ENCODE measurements around the gene AGAP1. TPM values are rescaled to one million over a fixed set of nuclear protein-coding genes. Genes with fewer than 3 reads are reported as not detected.
A peak's percentile ranks its signal among the peaks of the same experiment; 100 is the strongest.

The AGAP1 gene
- total RNA-seq, 1 experiment from 2014 or later: 44.8 TPM

DNA sequence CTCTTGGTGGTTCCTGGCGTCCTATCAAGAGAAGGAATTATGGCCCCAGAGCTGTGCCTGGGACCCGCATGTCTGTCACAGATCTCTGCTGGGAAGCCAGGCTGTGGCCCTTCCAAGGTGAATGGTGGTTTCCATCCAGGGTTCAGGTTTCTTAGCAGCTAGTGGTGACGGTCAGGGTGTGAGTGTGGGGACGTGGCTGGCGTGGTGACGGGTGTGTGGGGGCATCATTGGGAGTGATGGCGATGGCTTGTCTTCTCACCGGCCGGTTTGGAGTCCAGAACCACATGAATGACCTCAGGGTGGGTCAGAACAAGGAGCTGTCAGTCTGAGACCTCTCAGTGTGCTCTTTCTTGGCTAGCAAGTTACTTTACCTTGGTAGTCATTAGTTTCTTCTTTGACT is 52.6 kb downstream of the AGAP1 start:
- DNase-seq (ENCODE audit: low spot score): no peak

DNA sequence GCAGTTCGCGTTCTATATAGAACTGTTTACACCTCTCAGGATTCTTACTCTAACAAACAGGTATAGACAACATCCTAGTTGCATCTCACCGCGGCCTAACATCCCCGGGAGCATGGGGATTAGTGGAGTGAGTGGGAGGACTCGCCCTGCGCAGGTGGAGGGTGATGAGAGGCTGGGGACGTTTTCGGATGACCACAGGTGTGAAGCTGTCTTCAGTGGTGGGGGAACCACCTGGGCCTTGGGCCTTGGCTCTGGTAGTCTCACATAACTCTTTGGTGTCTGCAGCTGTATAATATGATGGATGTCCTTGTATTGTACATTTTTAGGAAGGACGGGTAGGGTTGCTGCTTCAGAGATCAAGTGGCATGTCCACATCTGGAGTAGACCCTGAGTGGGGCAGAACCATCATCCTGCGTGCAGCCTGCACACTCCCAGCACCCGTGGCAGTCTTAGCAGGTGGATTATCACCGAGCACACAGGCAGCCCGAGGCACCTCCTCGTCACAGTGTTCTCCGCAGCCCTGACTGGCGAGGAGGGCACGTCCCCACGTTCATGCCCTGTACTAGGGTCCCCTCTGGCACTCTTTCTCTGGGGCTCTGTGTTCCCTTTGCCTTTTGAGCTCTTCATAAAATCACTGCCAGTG is 56.0 kb downstream of the AGAP1 start:
- no peak for DNase-seq (ENCODE audit: low spot score)

DNA sequence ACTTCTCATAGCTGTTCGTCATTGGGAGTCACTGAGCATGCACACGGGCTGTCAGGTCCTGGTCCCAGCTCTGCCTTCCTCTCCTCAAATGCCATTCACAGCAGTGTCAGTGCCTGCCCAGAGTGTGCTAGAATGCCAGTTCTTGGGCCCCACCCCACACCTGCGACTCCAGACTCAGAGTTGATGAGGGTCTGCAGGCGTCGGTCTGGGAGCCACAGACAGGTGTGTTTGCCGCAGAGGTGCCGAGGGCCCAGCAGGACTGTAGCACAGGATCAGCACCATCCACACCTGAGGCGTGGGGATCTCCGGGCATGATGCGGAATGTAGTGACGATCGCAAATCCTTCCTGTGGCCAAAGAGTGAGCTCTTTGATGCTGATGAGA is 56.5 kb downstream of the AGAP1 start:
- DNase-seq (ENCODE audit: low spot score): no peak

DNA sequence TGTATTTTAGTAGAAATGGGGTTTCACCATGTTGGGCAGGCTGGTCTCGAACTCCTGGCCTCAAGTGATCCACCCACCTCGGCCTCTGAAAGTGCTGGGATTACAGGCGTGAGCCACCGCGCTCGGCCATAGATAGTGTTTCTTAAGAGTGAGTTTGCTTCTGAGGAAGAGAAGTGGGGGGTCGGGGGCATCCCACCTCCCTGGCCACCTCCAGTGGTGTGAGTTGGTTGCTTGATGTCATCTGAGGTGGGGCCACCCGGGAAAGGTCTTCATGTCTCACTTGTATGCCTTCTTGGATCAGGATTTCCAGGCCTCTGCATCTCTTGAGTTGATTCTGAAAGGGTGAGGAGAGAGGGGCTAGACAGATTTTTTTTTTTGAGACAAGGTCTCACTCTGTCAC is 57.1 kb downstream of the AGAP1 start:
- DNase-seq (ENCODE audit: low spot score): no peak

DNA sequence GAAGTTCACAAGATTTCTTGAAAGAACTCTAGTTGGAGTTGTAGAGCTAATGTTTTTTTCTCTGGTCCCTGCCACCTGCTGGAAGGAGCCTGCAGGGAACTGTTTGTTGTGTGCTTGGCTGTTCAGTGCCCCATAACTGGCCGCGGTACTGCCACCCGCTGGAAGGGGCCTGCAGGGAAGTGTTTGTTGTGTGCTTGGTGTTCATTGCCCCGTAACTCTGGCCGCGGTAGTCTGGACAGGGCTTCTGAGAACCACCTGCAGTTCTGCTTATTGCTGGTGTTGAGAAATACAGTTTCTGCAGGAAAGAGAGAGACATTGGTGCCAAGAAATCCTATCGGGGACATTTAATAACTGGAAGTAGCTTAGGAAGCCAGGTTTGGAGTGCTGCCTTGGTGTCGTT is 58.1 kb downstream of the AGAP1 start:
- peak; percentile 82 for DNase-seq (ENCODE audit: low spot score)

DNA sequence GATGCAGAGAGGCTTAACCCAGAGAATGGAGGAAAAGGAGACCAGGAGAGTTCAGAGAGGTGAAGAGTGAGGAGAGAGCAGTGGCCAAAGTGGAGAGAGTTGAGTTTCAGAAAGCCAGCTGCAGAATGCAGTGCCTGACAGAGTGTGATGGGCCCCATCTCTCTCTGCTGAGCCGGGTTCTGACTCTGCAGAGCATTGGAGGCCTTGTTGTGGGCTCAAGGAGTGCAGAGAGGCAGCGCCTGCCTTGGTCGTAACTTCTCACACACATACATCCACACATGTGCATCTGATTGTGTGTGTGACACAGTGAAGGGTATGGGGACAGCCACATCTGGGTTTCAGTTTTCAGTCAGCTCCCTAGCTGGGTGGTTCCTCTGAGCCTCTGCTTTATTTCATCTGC is 58.8 kb downstream of the AGAP1 start:
- DNase-seq (ENCODE audit: low spot score): no peak

DNA sequence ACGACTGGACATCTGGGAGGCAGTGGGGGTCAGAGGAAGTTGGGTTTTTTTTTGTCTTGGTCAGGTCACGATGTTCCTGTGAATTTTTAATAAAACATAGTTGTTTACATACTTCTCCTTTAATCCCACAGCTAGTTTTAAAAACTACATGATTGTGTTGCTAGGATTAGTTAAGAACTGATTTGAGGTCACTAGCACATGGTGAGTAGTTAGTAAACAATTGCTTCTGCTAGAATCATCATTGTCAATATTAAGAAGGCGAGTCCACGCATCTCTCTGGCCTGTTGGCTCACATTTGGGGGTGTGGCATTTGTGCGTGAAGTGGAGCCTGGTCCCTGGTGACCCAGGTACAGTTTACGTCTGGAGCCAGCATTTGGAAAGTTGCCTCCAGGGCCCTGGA is 59.4 kb downstream of the AGAP1 start:
- DNase-seq (ENCODE audit: low spot score): no peak

DNA sequence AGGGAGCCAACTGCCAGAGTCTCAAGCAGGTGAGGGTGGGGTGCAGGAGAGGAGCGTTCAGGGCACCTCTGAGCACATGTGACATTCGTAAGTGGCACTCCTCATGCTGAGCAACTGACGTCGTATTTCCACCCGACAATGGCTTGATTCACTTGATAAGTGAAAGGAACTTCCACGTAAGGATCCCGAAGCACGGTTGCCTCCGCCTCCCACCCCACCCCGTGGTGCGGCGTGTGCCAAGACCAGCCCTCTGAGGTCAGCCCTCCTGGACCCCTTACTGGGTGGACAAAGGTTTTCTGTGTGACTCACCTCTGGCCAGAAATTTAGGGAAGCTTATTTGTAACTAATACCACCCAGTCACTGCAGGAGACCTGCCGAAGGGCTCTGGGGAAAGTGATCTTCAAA is 59.9 kb downstream of the AGAP1 start:
- no peak for DNase-seq (ENCODE audit: low spot score)

DNA sequence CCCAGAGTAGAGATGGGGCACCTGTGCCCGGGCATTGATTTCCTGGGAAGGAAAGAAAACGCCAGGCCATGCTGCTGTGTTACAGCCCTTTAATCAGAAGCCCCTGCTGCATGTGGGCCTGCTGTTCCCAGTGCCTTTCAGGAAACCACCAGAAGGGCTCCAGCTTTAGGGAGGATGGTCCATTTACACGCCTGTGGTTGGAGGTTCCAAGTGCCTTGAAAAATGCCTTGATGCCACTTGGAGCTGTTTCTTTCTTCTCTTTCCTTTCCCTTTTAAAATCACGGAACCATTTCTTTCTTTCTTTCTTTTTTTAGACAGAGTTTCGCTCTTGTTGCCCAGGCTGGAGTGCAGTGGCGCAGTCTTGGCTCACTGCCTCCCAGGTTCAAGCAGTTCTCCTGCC is 60.5 kb downstream of the AGAP1 start:
- DNase-seq (ENCODE audit: low spot score): no peak

DNA sequence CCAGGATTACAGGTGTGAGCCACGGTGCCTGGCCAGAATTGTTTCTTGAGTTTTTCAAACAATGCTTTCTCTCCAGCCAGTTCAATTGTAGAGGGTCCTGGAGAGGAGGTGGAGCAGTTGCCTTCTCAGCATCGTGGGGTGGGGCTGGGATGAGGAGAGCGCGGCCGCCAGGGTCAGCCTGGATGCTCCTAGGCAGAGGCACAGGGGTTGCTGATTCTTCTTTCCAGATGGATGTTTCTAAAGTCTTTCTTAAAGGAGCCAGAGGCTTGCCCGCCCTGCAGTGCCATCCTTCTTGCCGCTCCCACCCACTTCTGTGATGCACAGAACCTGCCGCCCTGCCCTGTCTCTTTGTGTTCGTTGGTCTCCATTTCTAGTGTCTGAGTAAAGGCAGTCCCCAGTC is 61.1 kb downstream of the AGAP1 start:
- no peak for DNase-seq (ENCODE audit: low spot score)

DNA sequence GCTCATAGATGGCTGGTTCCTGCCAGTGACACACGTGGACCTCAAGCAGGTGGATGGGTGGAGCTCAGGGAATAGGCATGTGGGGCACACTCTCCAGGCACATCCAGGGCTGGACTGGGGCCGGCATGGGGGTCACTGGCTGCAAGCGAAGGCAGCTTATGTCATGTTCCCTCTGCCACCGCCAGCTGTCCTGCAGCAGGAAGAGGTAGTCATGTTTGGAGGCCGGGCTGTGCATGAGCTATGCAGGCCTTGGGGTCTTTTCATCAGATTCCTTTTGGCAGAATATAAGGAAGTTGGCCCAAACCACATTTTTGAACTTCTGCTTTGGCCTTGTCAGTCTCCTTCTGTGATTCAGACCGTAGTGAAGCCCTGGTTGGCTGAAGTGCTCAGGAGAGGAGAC is 61.5 kb downstream of the AGAP1 start:
- DNase-seq (ENCODE audit: low spot score): no peak

DNA sequence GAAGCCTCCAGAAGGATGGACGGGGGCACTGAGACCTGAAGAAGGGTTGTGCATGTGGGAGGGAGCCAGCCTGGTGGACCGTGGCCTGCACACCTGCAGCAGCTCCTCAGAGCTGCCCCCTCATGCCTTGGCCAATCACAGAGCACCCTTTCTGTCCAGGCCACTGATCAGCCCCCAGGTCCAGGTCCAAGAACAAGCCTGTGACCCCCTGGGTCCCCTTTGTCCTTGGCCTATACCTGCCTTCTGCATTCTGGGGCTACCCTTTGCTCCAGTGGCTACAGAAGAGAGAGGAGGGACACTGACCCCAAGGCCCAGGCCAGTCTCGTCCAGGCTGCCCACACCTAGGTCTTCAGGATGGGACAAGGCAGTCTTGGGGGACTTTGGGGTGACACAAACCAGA is 62.2 kb downstream of the AGAP1 start:
- no peak for DNase-seq (ENCODE audit: low spot score)

DNA sequence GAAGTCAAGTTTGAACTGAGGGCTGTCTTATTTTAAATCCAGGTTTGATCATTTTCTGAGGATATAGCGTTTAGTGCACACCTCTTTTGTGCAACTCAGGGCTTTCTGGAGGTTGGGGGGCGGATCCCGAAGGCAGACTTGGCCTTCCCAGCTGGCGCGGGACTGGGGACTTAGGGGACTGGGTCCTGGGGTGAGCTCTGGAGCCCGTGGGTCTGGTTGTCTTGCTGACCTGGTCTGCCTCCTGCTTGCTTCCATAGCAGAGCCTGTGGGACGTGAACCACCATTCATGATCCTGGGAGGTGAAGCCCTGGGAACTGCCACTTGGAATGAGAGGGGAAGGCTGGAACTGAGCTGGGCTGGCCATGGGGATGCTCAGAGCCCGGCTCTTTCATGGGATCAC is 63.1 kb downstream of the AGAP1 start:
- no peak for DNase-seq (ENCODE audit: low spot score)

DNA sequence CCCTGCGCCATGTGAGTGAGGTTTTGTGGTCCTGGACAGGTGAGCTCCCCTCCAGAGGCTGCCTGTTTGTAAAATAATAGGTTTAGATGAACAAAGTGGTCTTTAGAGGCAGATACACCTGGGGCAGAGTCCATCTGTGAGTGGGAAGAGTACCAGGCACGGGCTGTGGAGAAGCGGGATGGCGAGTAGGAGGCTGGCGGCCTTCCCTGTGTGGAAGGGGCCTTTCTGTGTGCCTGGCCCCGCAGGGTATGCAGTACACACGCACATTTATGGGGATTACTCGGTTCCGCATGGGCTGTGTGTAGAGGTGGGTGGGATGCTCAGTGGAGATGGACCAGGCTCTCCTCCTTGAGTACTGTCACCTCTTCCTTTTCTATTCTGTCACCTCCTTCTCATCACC is 64.1 kb downstream of the AGAP1 start:
- no peak for DNase-seq (ENCODE audit: low spot score)

DNA sequence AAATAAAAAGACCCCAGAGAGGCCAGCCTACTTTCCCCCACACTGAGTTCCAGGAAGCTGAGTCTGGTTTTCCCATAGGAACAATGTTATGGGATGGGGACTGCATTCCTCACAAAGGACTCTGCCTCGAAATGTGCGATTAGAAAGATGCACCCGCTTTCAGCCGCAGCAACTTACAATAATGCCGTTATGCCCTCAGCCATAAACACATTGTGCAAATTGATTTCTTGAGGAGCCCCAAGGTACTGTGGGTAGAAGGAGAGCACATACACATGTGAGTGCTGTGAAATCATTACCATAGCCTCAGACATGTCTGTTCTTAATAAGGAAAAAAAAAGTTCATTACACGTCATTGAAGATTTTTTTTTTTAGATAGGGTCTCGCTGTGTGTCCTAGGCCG is 64.7 kb downstream of the AGAP1 start:
- DNase-seq (ENCODE audit: low spot score): no peak

DNA sequence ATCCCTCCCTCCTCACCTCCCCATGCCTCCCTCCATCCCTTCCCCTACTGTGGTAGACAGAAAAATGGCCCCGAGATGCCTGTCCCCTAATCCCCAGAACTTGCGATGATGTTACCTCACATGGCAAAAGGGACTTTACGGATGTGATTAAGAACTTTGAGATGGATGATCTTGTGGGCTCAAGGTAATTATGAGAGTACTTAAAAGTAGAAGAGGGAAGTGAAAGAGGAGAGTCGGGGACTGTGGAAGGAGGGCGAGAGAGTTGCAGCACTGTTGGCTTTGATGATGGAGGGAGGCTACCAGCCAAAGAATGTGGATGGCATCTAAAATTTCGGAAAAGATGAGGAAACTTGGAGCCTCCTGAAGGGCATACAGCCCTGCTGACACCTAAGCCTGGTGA is 66.5 kb downstream of the AGAP1 start:
- DNase-seq (ENCODE audit: low spot score): no peak

DNA sequence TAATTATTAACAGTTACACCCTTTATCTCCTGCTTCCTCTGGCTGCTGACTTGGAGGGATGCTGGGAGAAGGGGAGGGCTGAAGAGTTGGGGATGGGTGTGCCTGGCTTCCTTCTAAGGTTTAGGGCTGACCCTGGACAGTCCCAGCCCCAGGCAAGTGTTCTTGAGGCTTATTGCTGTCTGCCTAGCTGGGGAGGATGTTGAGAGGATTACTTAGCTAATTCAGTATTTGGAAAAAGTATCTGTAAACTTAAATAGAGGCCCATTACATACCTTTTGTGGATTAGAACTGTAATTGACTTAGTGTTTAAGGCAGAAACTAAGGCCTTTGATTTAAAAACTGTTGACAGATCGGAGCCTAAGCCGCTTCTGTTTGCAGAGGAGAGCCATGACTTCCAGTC is 67.6 kb downstream of the AGAP1 start:
- DNase-seq (ENCODE audit: low spot score): no peak

DNA sequence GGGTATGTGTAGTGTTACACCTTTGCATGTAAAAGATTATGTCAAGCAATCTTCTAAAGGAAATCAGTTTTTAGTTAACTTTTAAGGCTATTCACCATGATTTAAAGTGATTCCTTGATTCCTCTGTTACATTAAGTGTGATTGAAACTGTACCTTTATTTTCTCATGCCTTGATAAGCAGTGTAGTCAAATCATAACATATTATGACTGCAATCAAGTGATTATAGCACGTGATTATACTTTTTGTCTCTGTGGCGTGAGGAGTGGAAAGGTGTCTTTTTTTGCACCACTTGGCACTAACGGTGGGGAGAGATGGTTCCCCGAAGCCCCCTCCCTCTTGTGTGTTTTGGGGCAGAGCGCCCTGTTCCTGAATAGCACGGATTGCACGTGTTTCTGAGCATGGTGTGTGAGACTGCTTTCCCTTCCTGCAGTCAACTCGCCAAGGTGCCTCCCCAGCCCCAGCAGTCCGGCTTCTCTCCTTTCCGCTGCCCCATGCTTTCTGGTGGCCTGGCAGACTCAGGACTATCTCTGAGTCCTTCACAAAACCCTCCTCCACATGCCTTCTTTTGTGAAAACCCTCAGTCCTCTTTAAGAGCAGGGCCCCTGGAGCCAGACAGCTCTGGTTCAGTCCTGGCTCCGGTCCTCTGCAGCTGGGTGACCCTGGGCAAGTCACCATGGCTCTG is 68.4 kb downstream of the AGAP1 start:
- no peak for DNase-seq (ENCODE audit: low spot score)

DNA sequence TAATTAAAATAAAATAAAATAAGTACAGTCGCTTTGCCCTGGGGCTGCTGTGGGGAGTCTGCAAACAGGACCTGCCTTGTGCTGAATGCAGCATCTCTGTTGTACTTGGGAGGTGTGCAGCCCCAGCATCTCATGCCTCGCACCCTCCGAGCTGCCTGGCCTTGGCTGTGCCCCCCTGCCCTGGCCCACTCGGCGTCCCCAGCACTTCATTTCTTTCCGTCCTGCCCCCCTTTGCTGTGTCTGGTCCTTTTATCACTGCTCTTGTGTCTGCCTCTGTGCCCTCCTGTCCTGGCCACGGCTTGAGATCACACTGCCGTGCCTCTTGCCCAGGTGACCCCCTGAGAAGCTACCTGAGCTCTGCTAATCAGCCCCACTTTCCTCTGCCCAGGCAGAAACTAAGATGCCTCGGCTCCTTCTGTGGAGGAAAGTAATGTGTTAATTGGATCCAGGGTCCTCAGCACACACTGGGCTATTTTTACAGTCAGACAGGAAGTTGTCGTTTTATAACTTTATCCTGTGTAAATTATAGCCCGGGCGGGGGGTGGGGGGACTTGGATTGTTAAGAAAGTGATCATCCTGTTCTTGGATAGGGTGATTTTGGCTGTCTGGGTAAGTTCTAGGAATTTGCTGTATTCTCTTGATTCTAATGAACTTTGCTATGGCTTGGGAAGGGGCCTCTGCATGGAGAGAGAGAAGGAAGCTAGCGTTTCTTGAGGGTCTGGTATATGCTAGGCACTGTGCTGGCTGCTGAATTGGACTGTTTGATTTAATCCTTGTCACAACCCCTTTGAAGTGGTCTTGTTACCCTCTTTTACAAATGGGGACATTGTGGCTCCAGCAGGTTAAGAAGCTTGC is 69.4 kb downstream of the AGAP1 start:
- DNase-seq (ENCODE audit: low spot score): no peak

DNA sequence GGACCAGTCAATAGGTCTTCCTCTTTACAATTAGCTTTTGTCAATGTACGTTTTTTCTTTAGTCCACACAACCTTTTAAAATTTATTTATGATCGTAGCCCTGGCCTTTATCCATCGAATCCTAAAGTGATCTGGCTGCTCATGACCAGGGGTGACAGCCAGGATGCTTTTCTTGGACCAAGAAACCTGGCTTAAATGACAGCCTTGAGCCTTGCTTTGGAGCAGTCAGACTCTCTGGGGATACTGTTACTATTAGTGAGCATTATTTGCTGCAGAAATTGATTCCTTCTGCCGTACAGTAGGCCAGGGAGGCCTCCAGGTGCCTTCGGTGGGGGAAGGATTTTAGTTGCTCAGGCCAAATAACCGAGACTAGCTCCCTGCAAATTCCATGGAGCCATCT is 70.2 kb downstream of the AGAP1 start:
- DNase-seq (ENCODE audit: low spot score): no peak

DNA sequence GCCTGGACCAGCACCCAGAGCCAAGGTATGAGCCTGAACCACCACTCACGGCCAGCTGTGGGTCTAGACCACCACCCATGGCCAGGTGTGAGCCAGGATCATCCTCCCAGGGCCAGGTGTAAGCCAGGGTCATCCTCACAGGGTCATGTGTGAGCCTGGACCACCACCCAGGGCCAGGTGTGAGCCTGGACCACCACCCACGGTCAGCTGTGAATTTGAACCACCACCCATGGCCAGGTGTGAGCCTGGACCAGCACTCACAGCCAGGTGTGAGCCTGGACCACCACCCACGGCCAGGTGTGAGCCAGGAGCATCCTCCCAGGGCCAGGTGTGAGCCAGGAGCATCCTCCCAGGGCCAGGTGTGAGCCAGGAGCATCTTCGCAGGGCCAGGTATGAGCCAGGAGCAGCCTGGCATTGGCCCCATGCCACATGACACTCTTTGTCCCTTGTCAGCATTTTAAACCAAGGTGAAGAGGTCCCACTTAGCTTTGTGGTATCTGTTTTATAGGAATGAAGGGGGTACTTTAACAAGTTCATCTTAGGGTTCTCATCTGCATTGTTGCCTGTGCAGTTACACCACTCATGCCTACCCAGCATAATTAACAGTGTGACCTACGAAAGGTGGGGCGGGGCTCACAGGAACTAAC is 71.2 kb downstream of the AGAP1 start:
- no peak for DNase-seq (ENCODE audit: low spot score)

DNA sequence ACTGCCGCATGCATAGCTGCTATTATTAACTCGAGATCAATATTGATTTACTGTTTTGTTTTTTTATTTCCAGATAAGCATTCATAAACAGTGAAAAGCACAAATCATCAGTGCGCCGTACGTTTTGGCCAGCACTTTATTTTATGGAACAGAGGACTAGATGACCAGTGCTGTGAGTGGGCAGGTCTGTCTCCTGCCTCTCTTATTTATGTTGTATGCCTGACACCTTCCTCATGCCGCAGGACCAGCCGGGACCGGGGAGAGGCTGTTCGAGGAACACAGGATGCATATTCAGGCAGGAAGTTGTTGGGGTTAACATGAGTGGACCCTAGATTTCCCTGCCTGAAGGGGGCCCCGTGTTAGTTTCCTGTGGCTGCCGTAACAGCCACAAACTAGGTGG is 72.6 kb downstream of the AGAP1 start:
- DNase-seq (ENCODE audit: low spot score): no peak

Measured in HT-29 (cell line).